Measurements from ENCODE around the gene BPIFB1. TPM values are rescaled to one million over a fixed set of nuclear protein-coding genes. Genes with fewer than 3 reads are reported as not detected.

BPIFB1 gene
- total RNA-seq, 1 donor from 2014 or later: not detected

- no peaks in the 10 kb centered on the region for H3K36me3 ChIP-seq
- peaks cover 20% of the 10 kb centered on the region for H3K27me3 ChIP-seq
- no peak overlapping the region for H3K27ac ChIP-seq
- Mint-ChIP-seq H3K4me1 (no peaks in the 10 kb centered on the region), H3K27ac (no peak overlapping the region), H3K27me3 (ENCODE audit: insufficient read depth, low read depth) (peaks cover 8% of the 10 kb centered on the region), H3K36me3 (no peaks in the 10 kb centered on the region), H3K9me3 (no peaks in the 10 kb centered on the region), H3K4me3 (no peak overlapping the region)
- no peaks in the 10 kb centered on the region for H3K4me1 ChIP-seq
- no peaks in the 10 kb centered on the region for H4K20me1 ChIP-seq (ENCODE audit: low read depth)
- no peaks in the 10 kb centered on the region for H3K79me2 ChIP-seq (ENCODE audit: low read depth)
- H3K4me2 ChIP-seq: no peak overlapping the region
- no peak overlapping the region for H2AFZ ChIP-seq (replicated peaks)
- no peaks in the 10 kb centered on the region for H3F3A ChIP-seq (ENCODE audit: low read depth)
- TF ChIP-seq EZH2phosphoT487 (IDR thresholded peaks at IDR 0.05) (no peak), CTCF (IDR thresholded peaks at IDR 0.05) (no peak), EZH2 (IDR thresholded peaks at IDR 0.05) (no peak)
- H3K9me3 ChIP-seq (ENCODE audit: low read depth): no peaks in the 10 kb centered on the region
- DNase-seq (ENCODE audit: low spot score): no peak
- H3K9ac ChIP-seq: no peak overlapping the region
- H3K4me3 ChIP-seq: no peak overlapping the region
Measured at GRCh38 chr20:33236351-33236750, 46.7 kb upstream of the BPIFB1 start.

DNA sequence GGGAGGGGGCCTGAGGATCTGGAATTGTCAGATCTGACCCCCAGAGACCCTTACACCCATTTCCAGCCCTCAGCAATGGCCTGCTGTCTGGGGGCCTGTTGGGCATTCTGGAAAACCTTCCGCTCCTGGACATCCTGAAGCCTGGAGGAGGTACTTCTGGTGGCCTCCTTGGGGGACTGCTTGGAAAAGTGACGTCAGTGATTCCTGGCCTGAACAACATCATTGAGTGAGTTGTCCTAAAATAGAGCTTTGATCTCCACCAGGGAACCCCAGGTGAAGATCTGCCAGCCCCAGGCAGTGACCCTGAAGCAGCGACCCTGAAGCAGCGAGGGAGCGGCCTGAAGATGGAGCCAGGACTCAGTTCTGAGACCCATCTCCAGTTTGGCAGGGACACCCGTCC, 45.0 kb upstream of the BPIFB1 start:
- Histone ChIP-seq H3K27me3 (peaks cover 20% of the 10 kb centered on the region), H2AFZ (replicated peaks) (no peak overlapping the region), H3K9ac (no peak overlapping the region), H3K4me2 (no peak overlapping the region), H3F3A (ENCODE audit: low read depth) (no peaks in the 10 kb centered on the region), H4K20me1 (ENCODE audit: low read depth) (no peaks in the 10 kb centered on the region), H3K4me3 (no peak overlapping the region), H3K4me1 (no peaks in the 10 kb centered on the region), H3K27ac (no peak overlapping the region), H3K79me2 (ENCODE audit: low read depth) (no peaks in the 10 kb centered on the region), H3K36me3 (no peaks in the 10 kb centered on the region), H3K9me3 (ENCODE audit: low read depth) (no peaks in the 10 kb centered on the region)
- no peak overlapping the region for H3K27ac Mint-ChIP-seq
- no peaks in the 10 kb centered on the region for H3K36me3 Mint-ChIP-seq
- DNase-seq (ENCODE audit: low spot score): no peak
- H3K9me3 Mint-ChIP-seq: no peaks in the 10 kb centered on the region
- TF ChIP-seq EZH2 (IDR thresholded peaks at IDR 0.05) (no peak), CTCF (IDR thresholded peaks at IDR 0.05) (no peak), EZH2phosphoT487 (IDR thresholded peaks at IDR 0.05) (no peak)
- H3K27me3 Mint-ChIP-seq (ENCODE audit: insufficient read depth, low read depth): peaks cover 11% of the 10 kb centered on the region
- no peak overlapping the region for H3K4me3 Mint-ChIP-seq
- no peaks in the 10 kb centered on the region for H3K4me1 Mint-ChIP-seq

DNA sequence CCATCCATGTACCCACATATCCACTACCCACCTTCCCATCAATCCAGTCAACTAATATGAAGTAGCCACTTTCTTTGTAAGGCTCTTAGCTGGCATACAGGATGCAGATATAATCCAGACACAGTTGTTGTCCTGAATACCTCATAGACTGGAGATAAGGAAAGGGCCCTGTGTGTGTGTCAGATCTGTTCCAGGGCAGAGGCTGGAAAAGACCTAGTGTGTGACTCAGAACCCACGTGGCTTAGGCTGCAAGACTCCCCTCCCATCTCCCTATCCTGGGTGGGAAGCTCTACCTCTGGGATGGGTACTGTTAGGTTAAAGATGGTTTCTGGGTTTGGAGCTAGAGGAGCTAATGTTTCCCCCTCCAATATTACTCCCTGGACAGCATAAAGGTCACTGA, 43.6 kb upstream of the BPIFB1 start:
- Mint-ChIP-seq H3K9me3 (no peaks in the 10 kb centered on the region), H3K4me3 (no peak overlapping the region), H3K27me3 (ENCODE audit: insufficient read depth, low read depth) (peaks cover 7% of the 10 kb centered on the region), H3K27ac (no peak overlapping the region), H3K4me1 (no peaks in the 10 kb centered on the region), H3K36me3 (no peaks in the 10 kb centered on the region)
- Histone ChIP-seq H3F3A (ENCODE audit: low read depth) (no peaks in the 10 kb centered on the region), H4K20me1 (ENCODE audit: low read depth) (no peaks in the 10 kb centered on the region), H3K9me3 (ENCODE audit: low read depth) (no peaks in the 10 kb centered on the region), H3K27me3 (peaks cover 20% of the 10 kb centered on the region), H3K79me2 (ENCODE audit: low read depth) (no peaks in the 10 kb centered on the region), H2AFZ (replicated peaks) (no peak overlapping the region), H3K9ac (no peak overlapping the region), H3K4me2 (no peak overlapping the region), H3K36me3 (no peaks in the 10 kb centered on the region), H3K4me1 (no peaks in the 10 kb centered on the region), H3K4me3 (no peak overlapping the region), H3K27ac (no peak overlapping the region)
- TF ChIP-seq EZH2phosphoT487 (IDR thresholded peaks at IDR 0.05): no peak
- TF ChIP-seq EZH2 (IDR thresholded peaks at IDR 0.05): no peak
- no peak for TF ChIP-seq CTCF (IDR thresholded peaks at IDR 0.05)
- DNase-seq (ENCODE audit: low spot score): no peak

Data from neural progenitor cell (in vitro differentiated cells).